KMS-11 (cell line): ENCODE data around the gene FAM110C.
"Not testable (repeated sequence)": the region's sequence is repeated elsewhere in the genome, so short reads cannot be mapped to it uniquely, and the experiment has no call there.

ENCODE experiments used
- H2AFZ ChIP-seq: fragments of 200-600 bp; sonication (generic); 2 replicates; pipeline ENCODE4 v1.6.1; 2016; ENCODE audit warnings: antibody characterized with exemption, mixed run types, low read depth
- H3K27ac ChIP-seq: fragments of 200-600 bp; sonication (generic); 2 replicates; pipeline ENCODE4 v1.6.1; 2016; ENCODE audit warnings: mild to moderate bottlenecking, mixed run types
- H3K27me3 ChIP-seq: fragments of 200-600 bp; sonication (generic); 2 replicates; pipeline ENCODE4 v1.6.1; 2017; ENCODE audit warnings: mild to moderate bottlenecking, low read depth, mixed run types, moderate library complexity; ENCODE audit not compliant: insufficient read depth
- H3K36me3 ChIP-seq: fragments of 200-600 bp; sonication (generic); 2 replicates; pipeline ENCODE4 v1.6.1; 2017; ENCODE audit warnings: mild to moderate bottlenecking, mixed run types; ENCODE audit not compliant: insufficient read depth
- H3K4me1 ChIP-seq: fragments of 200-600 bp; sonication (generic); 2 replicates; pipeline ENCODE4 v1.6.1; 2016; ENCODE audit warnings: mild to moderate bottlenecking, low read depth, mixed run types; ENCODE audit not compliant: poor library complexity, severe bottlenecking
- H3K4me2 ChIP-seq: fragments of 200-600 bp; sonication (generic); 2 replicates; pipeline ENCODE4 v1.7.0; 2016; ENCODE audit warnings: mild to moderate bottlenecking, mixed run types
- H3K4me3 ChIP-seq: fragments of 200-600 bp; sonication (generic); IDR thresholded peaks from 2 replicates; pipeline ENCODE4 v1.6.1; 2017; ENCODE audit warnings: low read depth, low read length, mixed read lengths; ENCODE audit not compliant: insufficient read depth
- H3K79me2 ChIP-seq: fragments of 200-600 bp; sonication (generic); 2 replicates; pipeline ENCODE4 v1.6.1; 2016; ENCODE audit warnings: low read depth, mixed run types; ENCODE audit not compliant: insufficient read depth
- H3K9ac ChIP-seq: fragments of 200-600 bp; sonication (generic); 2 replicates; pipeline ENCODE4 v1.6.1; 2016; ENCODE audit warnings: mild to moderate bottlenecking, mixed run types
- H4K20me1 ChIP-seq: fragments of 200-600 bp; sonication (generic); 2 replicates; pipeline ENCODE4 v1.6.1; 2016; ENCODE audit warnings: mild to moderate bottlenecking, mixed run types; ENCODE audit not compliant: insufficient read depth
- CTCF ChIP-seq: fragments of 200-600 bp; sonication (generic); conservative IDR thresholded peaks from 2 replicates; pipeline ENCODE4 v1.6.1; 2017; ENCODE audit warnings: low read depth, mild to moderate bottlenecking, antibody characterized with exemption, low read length, moderate library complexity, mixed read lengths

The FAM110C gene

DNA sequence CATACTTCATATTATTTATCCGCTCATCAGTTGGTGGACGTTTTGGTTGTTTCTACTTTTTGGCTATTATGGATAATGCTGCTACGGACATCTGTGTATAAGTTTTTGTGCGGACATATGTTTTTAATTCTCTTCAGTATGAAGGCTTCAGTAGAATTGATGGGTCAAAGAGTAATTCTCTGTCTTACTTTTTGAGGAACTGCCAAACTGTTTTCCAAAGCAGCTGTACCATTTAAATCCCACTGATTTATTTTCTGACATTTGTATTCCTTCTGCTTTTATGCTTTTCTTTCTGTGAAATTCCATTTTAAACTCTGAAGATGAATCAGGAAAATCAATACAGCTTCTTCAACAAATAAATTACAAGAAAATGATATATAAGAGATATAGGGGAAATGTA lies 20.8 kb downstream of the FAM110C start:
- Histone ChIP-seq H3K79me2 (no peaks in the 10 kb centered on the region), H3K4me3 (no peak overlapping the region), H3K27ac (no peak overlapping the region), H3K4me1 (peaks cover 21% of the 10 kb centered on the region), H4K20me1 (no peaks in the 10 kb centered on the region), H3K9ac (no peak overlapping the region), H3K27me3 (no peaks in the 10 kb centered on the region), H3K4me2 (no peak overlapping the region), H3K36me3 (no peaks in the 10 kb centered on the region), H2AFZ (no peak overlapping the region)
- TF ChIP-seq CTCF = no peak

DNA sequence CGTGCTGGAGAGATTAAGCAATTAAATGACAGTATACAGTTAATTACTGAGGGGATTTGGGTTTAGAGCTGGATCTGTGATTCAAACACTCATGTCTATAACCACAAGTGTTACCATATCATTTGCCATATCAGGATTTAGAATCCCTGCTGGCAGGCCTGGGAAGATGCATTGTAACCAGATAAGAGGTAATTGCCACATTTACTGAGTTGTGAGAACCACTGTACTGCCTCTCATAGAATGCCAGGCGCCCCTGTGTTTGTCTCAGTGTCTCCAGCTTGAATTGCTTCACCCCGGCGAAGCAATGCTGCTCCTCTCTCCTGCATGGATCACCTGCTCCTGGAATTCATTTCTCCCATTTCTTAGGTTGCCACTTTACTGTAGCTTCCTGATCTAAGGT lies 21.7 kb downstream of the FAM110C start:
- H3K27me3 ChIP-seq, H3K36me3 ChIP-seq, H3K79me2 ChIP-seq, H4K20me1 ChIP-seq, H3K4me3 ChIP-seq, H3K9ac ChIP-seq: not testable (repeated sequence)
- peak overlapping the region; percentile 15; the same call in 1 of the 2 replicates for H3K27ac ChIP-seq
- H3K4me1 ChIP-seq = peaks cover 21% of the 10 kb centered on the region
- H2AFZ ChIP-seq = peak overlapping the region; percentile 50; the same call in 1 of the 2 replicates
- H3K4me2 ChIP-seq = peak overlapping the region; percentile 51

GRCh38 chr2:24107-24506 lies 22.2 kb downstream of the FAM110C start:
- Histone ChIP-seq H3K4me3 (no peak overlapping the region), H3K4me2 (peak overlapping the region; percentile 51), H3K27ac (peak overlapping the region; percentile 15; the same call in 1 of the 2 replicates), H3K27me3 (no peaks in the 10 kb centered on the region), H3K4me1 (peaks cover 21% of the 10 kb centered on the region), H3K36me3 (no peaks in the 10 kb centered on the region), H2AFZ (peak overlapping the region; percentile 50; the same call in 1 of the 2 replicates), H3K79me2 (no peaks in the 10 kb centered on the region), H3K9ac (no peak overlapping the region), H4K20me1 (no peaks in the 10 kb centered on the region)
- TF ChIP-seq CTCF = no peak

- Histone ChIP-seq H2AFZ (no peak overlapping the region), H3K27ac (no peak overlapping the region), H3K79me2 (no peaks in the 10 kb centered on the region), H4K20me1 (no peaks in the 10 kb centered on the region), H3K4me3 (no peak overlapping the region), H3K4me2 (no peak overlapping the region), H3K27me3 (no peaks in the 10 kb centered on the region), H3K4me1 (peaks cover 21% of the 10 kb centered on the region), H3K9ac (no peak overlapping the region), H3K36me3 (no peaks in the 10 kb centered on the region)
- no peak for TF ChIP-seq CTCF
Measured at GRCh38 chr2:23283-23682, 23.0 kb downstream of the FAM110C start.

DNA sequence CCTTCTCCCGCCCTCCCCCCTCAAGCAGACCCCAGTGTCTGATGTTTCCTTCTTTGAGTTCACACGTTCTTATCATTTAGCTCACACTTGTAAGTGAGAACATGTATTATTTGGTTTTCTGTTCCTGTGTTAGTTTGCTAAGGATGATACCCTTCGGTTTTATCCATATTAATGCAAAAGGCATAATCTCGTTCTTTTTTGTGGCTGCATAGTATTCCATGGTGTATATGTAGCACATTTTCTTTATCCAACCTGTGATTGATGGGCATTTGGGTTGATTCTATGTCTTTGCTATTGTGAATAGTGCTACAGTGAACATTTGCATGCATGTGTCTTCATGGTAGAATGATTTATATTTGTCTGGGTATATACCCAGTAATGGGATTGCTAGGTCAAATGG lies 24.1 kb downstream of the FAM110C start:
- not testable (repeated sequence) for H3K79me2 ChIP-seq, H4K20me1 ChIP-seq, H3K4me2 ChIP-seq, H3K4me3 ChIP-seq, H2AFZ ChIP-seq, H3K9ac ChIP-seq, H3K27me3 ChIP-seq, H3K27ac ChIP-seq, H3K36me3 ChIP-seq
- peaks cover 21% of the 10 kb centered on the region for H3K4me1 ChIP-seq

DNA sequence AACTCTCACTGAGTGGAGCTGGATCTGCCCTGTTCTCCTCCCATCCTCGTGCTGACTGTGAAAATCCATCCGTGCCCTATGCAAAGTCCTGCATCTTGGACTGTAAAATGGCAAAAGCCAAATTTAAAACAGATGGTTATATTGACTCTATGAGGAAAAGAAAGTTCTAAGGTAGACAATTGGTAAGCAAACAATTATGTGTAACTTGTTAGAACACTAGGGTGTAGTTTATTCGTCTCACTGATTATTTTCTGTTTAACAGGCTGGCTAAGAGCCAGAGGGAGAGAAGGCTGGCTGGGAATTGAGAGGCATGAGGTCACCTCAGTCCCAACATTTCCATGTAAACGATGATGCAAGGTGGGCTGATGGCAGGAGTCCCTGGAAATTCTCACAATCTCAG lies 26.0 kb downstream of the FAM110C start:
- not testable (repeated sequence) for H3K36me3 ChIP-seq, H3K79me2 ChIP-seq, H2AFZ ChIP-seq, H3K27me3 ChIP-seq, H3K9ac ChIP-seq, H3K4me3 ChIP-seq, H3K4me2 ChIP-seq, H4K20me1 ChIP-seq, H3K27ac ChIP-seq
- H3K4me1 ChIP-seq = peaks cover 20% of the 10 kb centered on the region
